Myocyte (in vitro differentiated cells): Measurements from ENCODE around the gene HSFX4. TPM values are rescaled to one million over a fixed set of nuclear protein-coding genes. Genes with fewer than 3 reads are reported as not detected.
"Not testable (repeated sequence)": the region's sequence is repeated elsewhere in the genome, so short reads cannot be mapped to it uniquely, and the experiment has no call there.

Experiments
- DNase-seq: peaks from one replicate; pipeline ENCODE4 v3.0.0-alpha.2; 2012; ENCODE audit warnings: low read depth
- polyA plus RNA-seq: library from polyadenylated mRNA; unstranded; fragments of >200 nt; gene quantifications from one replicate; pipeline ENCODE4 v1.2.1, GENCODE V29; 2012; ENCODE audit warnings: missing spikeins
- total RNA-seq: library from RNA; depleted of rRNA; stranded (reverse); fragments of >200 nt; gene quantifications from 2 replicates; pipeline ENCODE4 v1.2.3, GENCODE V29; 2014

The HSFX4 gene
- not detected in 2 replicates for total RNA-seq
- not detected for polyA plus RNA-seq

DNA sequence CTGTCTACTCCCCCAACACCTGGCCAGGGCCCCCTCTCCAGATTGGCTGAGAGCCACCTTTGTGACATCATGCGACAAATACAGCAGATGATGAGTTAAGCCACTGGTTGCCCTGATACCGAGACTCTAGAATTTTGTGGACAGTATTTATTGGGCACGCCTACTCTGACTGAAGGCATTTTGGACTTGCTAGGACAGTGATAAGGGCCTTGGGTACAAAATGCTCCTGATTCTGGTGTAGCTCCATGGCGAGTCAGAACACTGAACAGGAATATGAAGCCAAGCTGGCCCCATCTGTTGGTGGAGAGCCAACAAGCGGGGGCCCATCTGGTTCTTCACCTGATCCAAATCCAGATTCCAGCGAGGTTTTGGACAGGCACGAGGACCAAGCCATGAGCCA is at the start of gene HSFX4:
Gene HSFX4 (plus strand): TSS at position 174 of the 400 bp plus-strand sequence. CDS start 72 bp downstream, at position 246.
- DNase-seq: not testable (repeated sequence)

DNA sequence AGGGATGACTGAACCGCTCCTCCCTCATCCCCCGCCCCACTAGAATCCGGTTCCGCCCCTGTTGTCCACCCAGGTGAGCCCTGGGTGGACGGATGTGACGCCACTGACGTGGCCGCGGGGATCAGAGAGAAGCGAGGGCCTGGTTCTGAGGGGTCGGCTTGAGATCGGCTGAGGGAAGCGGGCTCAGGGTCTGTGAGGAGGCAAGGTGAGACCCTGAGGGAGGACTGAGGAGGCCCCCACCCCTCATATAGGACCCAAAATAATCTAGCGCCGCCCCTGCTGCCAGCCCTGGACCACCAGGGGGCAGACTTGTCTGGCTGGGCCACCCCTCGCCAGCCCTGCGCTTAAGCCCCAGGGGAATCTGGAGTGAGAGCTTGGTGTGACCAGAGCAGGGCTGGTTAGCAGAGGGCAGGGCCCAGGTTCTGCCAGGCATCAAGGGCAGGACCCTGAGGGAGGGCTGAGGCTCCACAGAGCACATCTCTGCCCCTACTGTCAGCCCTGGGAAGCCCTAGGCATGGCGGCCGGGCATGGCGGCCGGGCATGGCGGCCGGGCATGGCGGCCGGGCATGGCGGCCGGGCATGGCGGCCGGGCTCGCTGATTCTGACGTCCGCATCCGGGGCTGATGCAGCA is 48.2 kb upstream of the HSFX4 start, which contains the start of gene MAGEA8:
Gene MAGEA8 (plus strand): TSS at position 103 of the 631 bp plus-strand sequence. CDS start 3,090 bp downstream, outside the sequence.
- no peak for DNase-seq

DNA sequence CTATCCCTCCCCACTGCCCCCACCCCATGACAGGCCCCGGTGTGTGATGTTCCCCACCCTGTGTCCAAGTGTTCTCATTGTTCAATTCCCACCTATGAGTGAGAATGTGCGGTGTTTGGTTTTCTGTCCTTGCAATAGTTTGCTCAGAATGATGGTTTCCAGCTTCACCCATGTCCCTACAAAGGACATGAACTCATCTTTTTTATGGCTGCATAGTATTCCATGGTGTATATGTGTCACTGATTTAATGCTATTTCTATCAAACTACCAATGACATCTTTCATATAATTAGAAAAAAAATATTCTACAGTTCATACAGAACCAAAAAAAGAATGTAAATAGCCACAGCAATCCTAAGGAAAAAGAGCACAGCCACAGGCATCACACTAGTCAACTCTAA is 38.5 kb upstream of the HSFX4 start:
- DNase-seq: not testable (repeated sequence)

DNA sequence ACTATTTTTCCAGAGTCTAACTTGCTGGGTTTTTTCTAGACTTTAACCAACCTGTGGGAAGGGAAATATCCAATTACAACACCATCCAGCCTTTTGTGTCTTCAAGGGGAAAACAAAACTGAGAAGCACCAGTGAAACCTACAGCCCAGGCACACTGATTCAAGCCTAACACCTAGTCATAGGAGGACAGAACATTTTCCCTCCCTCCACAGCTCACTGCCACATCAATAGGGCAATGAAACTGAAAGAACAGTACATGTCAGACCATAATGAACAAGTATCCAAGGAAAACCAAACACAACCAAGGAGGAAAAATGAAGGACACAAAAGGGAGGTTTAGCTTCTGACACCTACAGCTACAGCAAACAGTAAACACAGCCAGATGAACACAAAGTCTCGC is 30.8 kb upstream of the HSFX4 start:
- DNase-seq: no peak

- peak; percentile 18 for DNase-seq
Observed at GRCh38 chrX:149903889-149904748, 25.3 kb upstream of the HSFX4 start.

GRCh38 chrX:149908308-149908707 is 21.1 kb upstream of the HSFX4 start:
- no peak for DNase-seq

DNA sequence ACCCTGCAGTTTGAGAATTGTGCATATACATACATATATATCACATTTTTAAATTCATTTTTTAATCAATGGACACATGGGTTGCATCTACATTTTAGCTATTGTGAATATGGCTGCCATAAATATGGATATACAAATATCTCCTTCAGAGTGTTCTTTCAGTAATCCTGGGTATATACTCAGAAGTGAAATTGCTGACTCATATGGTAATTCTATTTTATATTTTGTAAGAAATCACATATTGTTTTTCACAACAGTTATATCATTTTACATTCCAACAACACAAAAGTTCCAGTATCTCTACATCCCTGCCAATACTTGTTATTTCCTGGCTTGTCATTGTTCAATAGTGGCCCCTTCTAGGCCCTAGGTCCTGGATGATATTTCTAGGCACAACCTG is 20.6 kb upstream of the HSFX4 start:
- no peak for DNase-seq

- DNase-seq: no peak
Observed at GRCh38 chrX:149909324-149910177, 19.8 kb upstream of the HSFX4 start.

DNA sequence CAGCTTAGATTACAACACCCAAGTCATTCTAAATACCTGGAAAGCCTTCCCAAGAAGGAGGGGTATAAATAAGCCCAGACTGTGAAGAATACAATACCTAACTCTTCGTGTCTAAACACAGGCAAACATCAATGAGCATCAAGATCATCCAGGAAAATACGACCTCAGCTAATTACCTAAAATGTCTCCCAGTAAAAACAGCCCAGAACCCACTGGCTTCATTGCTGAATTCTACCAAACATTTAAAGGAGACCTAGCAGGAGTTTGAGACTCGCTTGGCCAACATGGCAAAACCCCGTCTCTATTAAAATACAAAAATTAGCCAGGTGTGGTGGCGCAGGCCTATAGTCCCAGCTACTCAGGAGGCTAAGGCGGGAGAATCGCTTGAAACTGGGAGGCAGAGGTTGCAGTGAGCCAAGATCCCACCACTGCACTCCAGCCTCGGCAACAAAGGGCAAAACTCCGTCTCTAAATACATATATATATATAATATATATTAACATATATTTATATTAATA is 19.1 kb upstream of the HSFX4 start:
- DNase-seq: no peak

DNA sequence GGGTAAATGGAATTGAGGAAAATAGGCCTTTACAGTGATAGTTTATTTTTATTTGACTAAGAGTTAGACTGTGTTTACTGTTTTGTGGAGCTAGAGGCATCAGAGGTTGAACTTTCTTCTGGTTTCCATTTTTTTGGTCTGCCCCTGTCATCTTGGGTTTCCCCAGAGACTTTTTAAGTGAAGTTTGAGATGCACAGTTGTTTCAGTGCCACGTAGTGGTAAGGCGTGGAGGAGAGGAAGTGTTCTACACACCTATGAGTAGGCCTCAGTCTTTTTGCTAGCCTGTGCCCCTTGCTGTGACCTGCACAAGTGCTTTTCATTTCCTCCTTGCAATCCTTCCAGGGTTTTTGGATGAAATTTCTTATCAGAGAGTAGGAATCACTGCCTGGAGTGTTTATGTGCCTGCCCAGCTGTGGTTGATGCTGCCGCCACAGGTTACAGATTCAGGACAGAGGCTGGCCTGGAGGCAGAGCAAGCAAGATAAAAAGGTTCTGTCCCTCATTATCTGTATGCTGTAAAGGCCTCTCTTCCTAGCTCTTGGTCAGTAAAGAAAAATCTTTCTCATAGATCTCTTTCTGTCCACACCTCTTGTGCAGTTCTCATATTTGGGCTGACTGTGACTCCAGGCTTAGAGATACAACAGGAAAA is 12.5 kb upstream of the HSFX4 start:
- no peak for DNase-seq

- not testable (repeated sequence) for DNase-seq
Observed at GRCh38 chrX:149923836-149924235, 5.5 kb upstream of the HSFX4 start.

DNA sequence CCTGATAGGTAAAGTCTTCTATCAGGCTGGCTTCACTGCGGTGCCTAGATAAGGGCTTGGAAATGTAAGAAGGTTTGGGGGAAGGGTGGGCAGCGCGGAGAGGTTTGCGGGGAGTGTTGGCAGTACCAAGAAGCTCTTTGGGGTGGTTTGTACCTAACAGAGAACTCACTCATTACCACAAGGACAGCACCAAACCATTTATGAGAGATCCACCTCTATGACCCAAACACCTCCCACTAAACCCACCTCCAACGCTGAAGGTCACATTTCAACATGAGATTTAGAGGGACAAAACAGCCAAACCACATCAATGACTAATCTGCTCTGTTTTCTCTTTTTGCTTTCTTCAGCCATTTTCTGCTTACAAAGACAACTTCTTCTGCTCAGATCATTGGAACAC is 4.9 kb upstream of the HSFX4 start:
- not testable (repeated sequence) for DNase-seq

DNA sequence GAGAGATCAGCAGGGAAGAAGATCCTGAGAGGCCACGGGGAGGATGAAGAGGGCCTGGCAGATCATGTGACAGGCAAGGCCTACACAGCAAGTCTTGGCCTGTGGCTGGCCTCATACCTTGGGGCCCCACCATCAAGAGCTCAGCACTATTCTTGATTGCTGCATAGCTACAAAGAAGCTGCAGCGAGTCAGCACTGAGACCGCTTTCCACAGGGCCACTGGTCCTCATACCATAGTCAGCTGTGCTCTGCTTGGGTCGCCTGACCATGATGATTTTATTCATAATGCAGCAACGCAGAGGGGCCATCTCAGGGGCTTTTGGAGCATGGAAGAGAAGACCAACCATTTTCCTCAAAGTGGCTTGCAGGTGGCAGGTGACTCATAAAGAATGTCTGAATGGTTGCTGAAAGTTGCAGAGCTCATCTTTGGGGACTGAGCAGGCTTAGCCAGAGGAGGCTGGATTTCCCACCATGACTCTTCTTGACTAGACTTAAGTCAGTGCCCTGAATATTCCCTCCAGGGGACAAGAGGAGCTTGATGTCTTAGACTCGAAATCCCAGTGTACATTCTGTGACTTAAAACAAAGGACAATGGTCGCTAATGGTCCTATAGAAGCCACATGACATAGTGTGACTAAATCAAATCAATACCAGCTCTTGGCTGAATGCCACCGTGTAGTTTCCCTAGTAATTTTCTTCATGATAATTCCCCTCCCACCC is 2.0 kb upstream of the HSFX4 start:
- DNase-seq: not testable (repeated sequence)

- DNase-seq: not testable (repeated sequence)
Observed at GRCh38 chrX:149927964-149928258, 1.5 kb upstream of the HSFX4 start.

DNA sequence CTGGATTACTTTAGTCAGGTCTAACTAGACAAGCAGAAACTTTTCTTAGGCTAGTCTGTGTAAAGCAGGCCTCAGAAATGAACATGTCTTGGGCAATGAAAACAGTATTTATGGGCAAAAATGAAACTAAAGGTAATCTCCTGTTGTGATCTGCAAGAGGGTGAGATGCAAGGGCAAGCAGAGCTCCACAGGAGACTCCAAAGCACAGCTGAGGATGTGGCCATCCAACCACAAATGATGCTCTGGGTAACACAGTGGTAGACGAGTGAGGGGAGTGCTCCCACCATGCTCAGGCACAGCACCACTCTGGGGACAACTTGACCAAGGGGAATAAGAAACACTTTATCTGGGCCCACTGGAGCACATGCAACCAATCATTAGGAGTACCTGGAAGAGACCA is 738 bp upstream of the HSFX4 start:
- not testable (repeated sequence) for DNase-seq

DNA sequence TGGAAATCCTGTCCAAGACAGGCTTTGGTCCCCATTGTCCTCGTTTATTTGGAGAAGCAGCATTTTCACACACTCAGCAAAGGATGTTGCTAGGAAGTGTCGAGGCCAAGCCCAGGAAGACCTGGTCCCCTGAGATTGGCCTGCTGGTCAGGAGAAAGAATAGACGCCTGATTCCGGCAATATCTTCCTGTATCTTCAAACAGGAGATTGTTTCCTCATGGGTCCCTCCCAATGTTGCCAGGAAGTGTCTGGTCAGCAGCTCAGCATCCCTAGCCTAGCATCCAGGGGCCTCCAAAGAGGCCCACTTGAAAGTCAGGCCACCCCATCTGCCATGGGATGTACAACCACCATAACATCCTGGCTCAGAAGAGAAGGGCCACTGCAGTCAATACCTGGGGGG is 2.0 kb downstream of the HSFX4 start:
- not testable (repeated sequence) for DNase-seq

DNA sequence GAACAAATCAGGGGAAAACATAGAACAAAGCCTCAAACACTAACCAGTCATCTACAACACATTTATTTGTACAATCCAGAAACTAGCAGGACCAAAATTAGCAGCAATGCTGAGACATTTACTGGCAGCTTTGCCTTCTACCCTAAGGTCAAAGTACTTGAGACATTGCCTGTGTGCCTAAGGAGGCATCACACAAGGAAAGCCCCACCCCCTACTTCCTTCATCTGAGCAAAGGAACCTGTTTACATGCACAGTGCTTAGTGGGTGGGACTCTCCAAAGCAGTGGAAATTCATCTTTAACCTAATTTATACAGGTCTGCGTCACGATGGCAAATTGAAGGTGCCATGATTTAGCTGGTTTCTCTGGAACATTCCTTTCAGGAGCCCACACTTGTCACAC is 2.8 kb downstream of the HSFX4 start:
- DNase-seq: not testable (repeated sequence)

- not testable (repeated sequence) for DNase-seq
Observed at GRCh38 chrX:149932970-149933369, 3.6 kb downstream of the HSFX4 start.

- not testable (repeated sequence) for DNase-seq
Observed at GRCh38 chrX:149933547-149933946, 4.2 kb downstream of the HSFX4 start.

DNA sequence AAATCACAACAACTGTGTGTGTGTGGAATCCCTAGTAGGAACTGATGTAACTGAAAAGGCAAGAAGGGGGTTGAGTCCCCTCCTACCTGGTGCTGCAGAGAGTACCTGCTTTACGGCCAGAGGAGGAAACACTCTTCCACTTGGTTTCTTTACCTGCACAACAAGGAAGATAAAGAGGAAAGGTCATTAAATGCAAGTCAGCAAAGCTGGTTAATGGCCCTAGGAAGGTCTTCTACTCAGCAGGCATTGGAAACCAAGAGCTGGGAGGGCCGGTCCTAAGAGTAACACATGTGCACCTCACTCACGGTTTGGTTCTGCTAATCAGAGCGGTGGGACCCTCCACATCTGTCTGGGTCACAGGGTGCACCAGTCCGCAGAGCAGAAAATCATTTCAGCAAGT is 8.0 kb downstream of the HSFX4 start:
- peak; percentile 0 for DNase-seq
